Motor neuron (in vitro differentiated cells): Measurements from ENCODE around the gene C4orf51. TPM values are rescaled to one million over a fixed set of nuclear protein-coding genes. Genes with fewer than 3 reads are reported as not detected.
"Not testable (repeated sequence)": the region's sequence is repeated elsewhere in the genome, so short reads cannot be mapped to it uniquely, and the experiment has no call there.

Experiments
- ATAC-seq, 8 experiments: fragments of 200-7000 bp; cut with Tn5 transposase; replicated peaks in 6 of 8; 2 replicates each; pipeline ENCODE4 v1.8.0; 2021; ENCODE audit warnings: mild to moderate bottlenecking in 8 of 8, moderate library complexity in 8 of 8
- H3K27ac ChIP-seq, 2 donors: fragments of 250-450 bp; sonication (Bioruptor Pico); 2 replicates each; pipeline ENCODE4 v1.9.0; 2021; ENCODE audit warnings: antibody characterized with exemption in 2 of 2, mild to moderate bottlenecking in 2 of 2, moderate library complexity in 1 of 2
- H3K4me1 ChIP-seq, 2 donors: fragments of 250-450 bp; sonication (Bioruptor Pico); replicated peaks in 1 of 2; 2 replicates each; pipeline ENCODE4 v1.6.1; 2021; ENCODE audit warnings: antibody characterized with exemption in 2 of 2, mild to moderate bottlenecking in 2 of 2, moderate library complexity in 1 of 2
- H3K4me3 ChIP-seq, 5 donors: fragments of 250-450 bp; sonication (Bioruptor Pico); 2 replicates each; pipeline ENCODE4 v1.9.0; 2021; ENCODE audit warnings: antibody characterized with exemption in 5 of 5, mild to moderate bottlenecking in 5 of 5, moderate library complexity in 4 of 5
- WGBS, 10 experiments: fragments of 450-650 bp; shearing (Covaris generic); methylation state at CpG; one replicate each; pipeline ENCODE4 v1.0.0; 2022; 5-methylcytosine and 5-hydroxymethylcytosine counted together
- in situ Hi-C, 9 experiments: fragments of 400-800 bp; cut with MboI; loops; one replicate each; pipeline ENCODE4 v1.15.0; 2021; ENCODE audit warnings: low sequenced_read_pairs in 9 of 9, low pct_unique_long_range_greater_than_20kb in 2 of 9; ENCODE audit not compliant: unreplicated experiment in 9 of 9
- total RNA-seq, 8 experiments: library from RNA; unstranded; fragments of 300-600 nt; gene quantifications; 2 replicates each; pipeline versions ENCODE4 v1.2.3 to v1.2.4, GENCODE V29; 2022

The C4orf51 gene
- total RNA-seq, 8 experiments from 2014 or later: not detected

DNA sequence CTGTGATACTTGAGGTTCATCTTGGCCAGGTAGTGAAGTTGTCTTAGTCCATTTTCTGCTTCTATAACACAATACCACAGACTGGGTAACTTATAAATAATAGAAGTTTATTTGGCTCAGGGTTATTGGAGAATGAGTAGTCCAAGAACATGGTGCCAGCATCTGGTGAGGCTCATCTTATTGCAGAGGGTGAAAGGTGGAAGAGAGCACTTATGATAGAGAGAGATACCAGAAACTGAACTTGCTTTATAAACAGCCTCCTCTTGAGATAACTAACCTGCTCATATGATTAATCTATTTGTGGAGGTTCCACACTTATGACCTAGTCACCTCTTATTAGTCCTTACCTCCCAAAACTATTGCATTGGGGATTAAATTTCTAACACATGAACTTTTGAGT is 1.6 kb downstream of the C4orf51 start:
- Histone ChIP-seq H3K4me3 (no peak overlapping the region), H3K4me1 (peaks cover 0 to 8% of the 10 kb centered on the region in 2 donors), H3K27ac (no peak overlapping the region)
- no peak for ATAC-seq
- in situ Hi-C loops: no loop called here

DNA sequence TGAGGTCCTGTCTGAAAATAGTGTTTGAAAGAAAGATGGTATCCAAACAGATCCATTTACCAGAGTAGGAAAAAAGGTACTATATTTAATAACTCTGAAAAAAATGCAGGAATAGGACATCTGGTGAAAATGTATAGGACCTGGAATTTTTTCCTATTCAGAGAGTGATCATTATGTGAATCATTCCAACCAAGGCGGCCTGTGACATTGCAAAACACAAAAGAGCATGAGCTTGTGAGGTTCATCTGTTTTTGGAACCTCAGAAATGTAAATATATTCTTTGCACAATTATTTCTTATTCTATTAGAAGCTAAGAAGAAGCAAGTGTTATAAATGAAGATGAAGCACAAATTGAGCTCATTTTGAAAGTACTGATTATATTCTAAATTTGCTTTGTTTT is 2.0 kb downstream of the C4orf51 start:
- in situ Hi-C loops: no loop called here
- no peak overlapping the region for H3K4me3 ChIP-seq
- no peak overlapping the region for H3K27ac ChIP-seq
- peaks cover 0 to 8% of the 10 kb centered on the region in 2 donors for H3K4me1 ChIP-seq
- WGBS, 10 experiments: 33 to 100% (median 60%) methylated on average over 1 of the region's 1 CpG; no CpG with 5 or more reads in 4 of the 10 experiments
- ATAC-seq: no peak

DNA sequence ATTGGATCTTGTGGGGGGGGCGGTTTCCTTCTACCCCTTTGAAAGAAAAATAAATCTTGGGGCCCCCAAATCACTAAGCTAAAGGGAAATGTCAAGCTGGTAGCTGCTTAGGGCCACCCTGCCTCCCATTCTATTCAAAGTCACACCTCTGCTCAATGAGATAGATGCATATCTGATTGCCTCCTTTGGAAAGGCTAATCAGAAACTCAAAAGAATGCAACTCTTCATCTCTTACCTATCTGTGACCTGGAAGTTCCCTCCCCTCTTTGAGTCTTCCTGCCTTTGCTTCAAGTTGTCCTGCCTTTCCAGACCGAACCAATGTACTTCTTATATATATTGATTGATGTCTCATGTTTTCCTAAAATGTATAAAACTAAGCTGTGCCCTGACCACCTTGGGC is 7.0 kb downstream of the C4orf51 start:
- H3K4me3 ChIP-seq: no peak overlapping the region
- in situ Hi-C loops: no loop called here
- ATAC-seq: no peak
- WGBS, 10 experiments: 39 to 91% (median 86%) methylated on average over 1 to 2 of the region's 2 CpGs; no CpG with 5 or more reads in 7 of the 10 experiments
- H3K4me1 ChIP-seq: no peaks in the 10 kb centered on the region
- no peak overlapping the region for H3K27ac ChIP-seq

DNA sequence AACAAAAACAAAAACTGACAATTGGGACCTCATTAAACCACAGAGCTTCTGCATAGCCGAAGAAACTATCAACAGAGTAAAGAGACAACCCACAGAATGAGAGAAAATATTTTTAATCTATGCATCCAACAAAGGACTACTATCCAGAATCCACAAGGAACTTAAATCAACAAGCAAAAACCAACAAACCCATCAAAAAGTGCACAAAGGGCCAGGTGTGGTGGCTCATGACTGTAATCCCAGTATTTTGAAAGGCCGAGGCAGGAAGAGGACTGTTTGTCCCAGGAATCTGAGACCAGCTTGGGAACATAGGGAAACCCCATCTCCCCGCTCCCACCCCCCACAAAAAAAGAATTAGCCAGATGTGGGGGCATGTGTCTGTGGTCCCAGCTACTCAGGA is 10.7 kb downstream of the C4orf51 start:
- no peak overlapping the region for H3K27ac ChIP-seq
- WGBS, 10 experiments: 67 to 100% (median 92%) methylated on average over 1 to 3 of the region's 3 CpGs; no CpG with 5 or more reads in 2 of the 10 experiments
- H3K4me1 ChIP-seq: no peaks in the 10 kb centered on the region
- ATAC-seq: no peak
- in situ Hi-C loops: no loop called here
- H3K4me3 ChIP-seq: no peak overlapping the region

DNA sequence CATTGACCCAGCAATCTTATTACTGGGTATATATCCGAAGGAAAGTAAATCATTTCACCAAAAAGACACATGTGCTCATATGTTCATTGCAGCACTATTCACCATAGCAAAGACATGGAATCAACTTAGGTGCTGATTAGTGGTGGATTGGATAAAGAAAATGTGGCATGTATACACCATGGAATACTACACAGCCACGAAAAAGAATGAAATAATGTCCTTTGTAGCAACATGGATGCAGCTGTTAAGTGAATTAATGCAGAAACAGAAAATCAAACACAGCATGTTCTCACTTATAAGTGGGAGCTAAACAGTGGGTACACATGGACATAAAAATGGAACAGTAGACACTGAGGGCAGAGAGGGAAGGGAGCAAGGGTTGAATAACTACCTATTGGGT is 11.5 kb downstream of the C4orf51 start:
- ATAC-seq, in situ Hi-C loops: not testable (repeated sequence)
- 17 to 100% (median 79%) methylated on average over 1 to 2 of the region's 2 CpGs for WGBS, 10 experiments

DNA sequence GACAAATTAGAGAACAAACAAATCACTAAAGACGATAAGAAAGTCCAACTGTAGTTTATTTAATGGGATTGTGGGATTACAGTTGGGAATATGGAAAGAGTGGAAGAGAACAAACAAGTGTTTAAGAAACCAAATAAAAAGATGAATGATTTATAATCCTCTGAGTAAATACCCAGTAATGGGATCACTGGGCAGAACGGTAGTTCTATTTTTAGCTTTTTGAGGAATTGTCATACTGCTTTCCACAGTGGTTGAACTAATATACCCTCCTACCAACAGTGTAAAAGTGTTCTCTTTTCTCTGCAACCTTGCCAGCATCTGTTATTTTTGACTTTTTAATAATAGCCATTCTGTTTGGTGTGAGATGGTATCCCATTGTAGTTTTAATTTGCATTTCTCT is 15.0 kb downstream of the C4orf51 start:
- no peak for ATAC-seq
- in situ Hi-C loops: no loop called here
- H3K4me1 ChIP-seq: no peaks in the 10 kb centered on the region
- no peak overlapping the region for H3K4me3 ChIP-seq
- 0 to 90% (median 65%) methylated on average over 1 to 2 of the region's 2 CpGs for WGBS, 10 experiments
- no peak overlapping the region for H3K27ac ChIP-seq

More for the DNA sequence above, 11.5 kb downstream of the C4orf51 start:
- not testable (repeated sequence) for H3K4me1 ChIP-seq, H3K27ac ChIP-seq, H3K4me3 ChIP-seq

DNA sequence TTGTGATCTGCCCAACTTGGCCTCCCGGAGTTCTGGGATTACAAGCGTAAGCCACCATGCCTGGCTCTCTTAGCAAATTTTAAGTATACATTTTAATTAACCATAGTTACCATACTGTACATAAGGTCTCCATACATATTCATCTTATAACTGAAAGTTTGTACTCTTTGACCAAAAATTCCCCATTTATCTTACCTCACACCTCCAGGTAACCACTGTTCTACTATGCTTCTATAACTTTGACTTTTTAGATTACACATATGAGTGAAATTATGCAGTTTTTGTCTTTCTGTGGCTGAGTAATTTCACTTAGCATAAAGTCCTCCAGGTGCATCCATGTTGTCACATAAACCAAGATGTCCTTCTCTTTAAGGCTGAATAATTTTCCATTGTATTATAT is 17.4 kb downstream of the C4orf51 start:
- Histone ChIP-seq H3K4me1 (no peaks in the 10 kb centered on the region), H3K4me3 (no peak overlapping the region), H3K27ac (no peak overlapping the region)
- WGBS, 10 experiments: 82 to 100% (median 100%) methylated on average over 1 to 2 of the region's 2 CpGs; no CpG with 5 or more reads in 3 of the 10 experiments
- in situ Hi-C loops: no loop called here
- no peak for ATAC-seq

DNA sequence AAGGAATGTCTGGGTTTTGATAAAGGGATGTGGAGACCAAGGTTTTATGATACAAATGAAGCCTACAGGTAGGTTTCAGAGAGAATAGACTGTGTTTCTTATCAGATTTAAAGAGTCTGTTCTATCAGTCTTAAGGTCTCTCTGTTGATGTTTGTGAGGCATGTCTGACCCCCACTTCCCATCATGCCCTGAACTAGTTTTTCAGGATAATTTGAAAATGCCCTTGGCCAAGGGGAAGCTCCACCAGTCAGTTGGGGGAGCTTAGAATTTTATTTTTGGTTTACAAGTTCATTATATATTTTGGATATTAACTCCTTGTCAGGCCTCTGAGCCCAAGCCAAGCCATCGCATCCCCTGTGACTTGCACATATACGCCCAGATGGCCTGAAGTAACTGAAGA is 18.6 kb downstream of the C4orf51 start:
- no peak overlapping the region for H3K27ac ChIP-seq
- in situ Hi-C loops: no loop called here
- no peak overlapping the region for H3K4me3 ChIP-seq
- no peak for ATAC-seq
- no CpG with 5 or more reads among the region's 2 CpGs for WGBS, 10 experiments
- no peaks in the 10 kb centered on the region for H3K4me1 ChIP-seq

DNA sequence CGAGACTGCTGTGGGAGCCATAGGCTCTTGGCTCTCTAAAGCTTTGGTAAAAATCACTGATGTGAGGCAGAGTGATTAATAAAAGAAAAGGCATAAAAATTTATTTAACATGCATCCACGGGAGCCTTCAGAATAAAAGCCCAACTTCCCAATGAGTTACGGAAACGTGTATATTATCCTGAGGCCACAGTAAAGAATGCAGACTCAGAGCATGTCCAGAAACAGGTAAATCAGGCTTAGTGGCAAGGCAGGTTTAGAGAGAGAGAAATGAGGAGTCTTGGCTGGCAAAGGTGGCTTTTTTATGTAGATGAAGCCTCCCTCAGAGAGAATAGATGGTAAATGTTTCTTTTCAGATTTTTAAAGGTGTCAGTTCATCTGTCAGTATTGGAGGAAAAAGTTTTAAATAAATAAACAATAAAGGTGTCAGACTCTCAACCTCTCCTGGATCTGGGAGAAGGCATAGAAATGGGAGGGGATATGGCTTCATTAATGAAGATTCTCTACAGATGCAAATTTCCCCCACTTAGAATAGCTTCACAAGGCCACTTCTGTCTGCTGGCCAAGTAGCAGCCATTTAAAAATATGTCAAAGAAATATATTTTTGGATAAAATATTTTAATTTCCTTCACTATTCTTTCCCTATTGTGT is 24.0 kb downstream of the C4orf51 start:
- Histone ChIP-seq H3K4me3 (no peak overlapping the region), H3K27ac (no peak overlapping the region), H3K4me1 (no peaks in the 10 kb centered on the region)
- in situ Hi-C loops: no loop called here
- ATAC-seq: no peak
- 21 to 66% (median 58%) methylated on average over 2 to 4 of the region's 4 CpGs; no CpG with 5 or more reads in 1 of the 10 experiments for WGBS, 10 experiments

DNA sequence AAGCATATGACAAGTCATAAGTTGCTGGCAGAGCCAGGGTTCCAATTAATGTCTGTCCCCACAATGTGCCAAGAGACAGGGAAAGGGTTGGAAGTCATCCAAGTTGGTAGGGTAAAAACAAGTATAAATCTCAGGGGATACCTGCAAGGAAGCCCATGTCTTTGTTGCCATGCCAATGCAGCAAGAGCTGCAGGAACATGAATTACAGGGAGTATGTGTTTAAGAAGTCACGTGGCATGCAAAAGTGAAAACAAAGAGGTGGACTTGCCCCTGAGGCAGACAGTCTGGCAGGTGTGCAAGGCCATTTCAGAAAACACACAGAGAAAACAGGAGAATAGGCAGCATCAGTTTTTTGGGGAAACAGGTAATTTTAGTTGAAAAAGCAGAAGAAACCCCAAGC is 29.4 kb downstream of the C4orf51 start:
- in situ Hi-C loops: no loop called here
- Histone ChIP-seq H3K27ac (no peak overlapping the region), H3K4me3 (no peak overlapping the region), H3K4me1 (no peaks in the 10 kb centered on the region)
- 67 to 86% (median 79%) methylated on average over 1 of the region's 1 CpG; no CpG with 5 or more reads in 6 of the 10 experiments for WGBS, 10 experiments
- ATAC-seq: no peak

DNA sequence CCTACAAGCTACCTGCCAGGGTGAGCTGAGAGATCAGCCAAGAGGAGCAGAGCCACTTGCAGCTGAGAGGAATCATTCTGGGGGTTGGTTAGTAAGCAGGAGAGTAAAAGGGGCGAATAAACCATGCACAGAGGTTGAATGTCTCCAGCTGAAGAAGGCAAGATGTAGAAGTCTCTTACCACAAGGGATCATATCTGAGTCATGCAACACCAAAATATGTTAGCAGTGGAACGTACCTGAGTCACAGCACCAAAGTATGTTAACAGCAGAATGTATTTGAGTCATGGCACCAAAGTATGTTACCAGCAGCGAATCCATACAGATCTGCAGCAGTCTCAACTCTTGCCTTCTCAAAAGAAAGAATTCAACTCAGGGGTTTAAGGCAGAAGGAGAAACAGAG is 29.9 kb downstream of the C4orf51 start:
- no peak for ATAC-seq
- in situ Hi-C loops: no loop called here
- Histone ChIP-seq H3K4me1 (no peaks in the 10 kb centered on the region), H3K4me3 (no peak overlapping the region), H3K27ac (no peak overlapping the region)
- WGBS, 10 experiments: 7 to 94% (median 20%) methylated on average over 1 to 3 of the region's 3 CpGs; no CpG with 5 or more reads in 2 of the 10 experiments

DNA sequence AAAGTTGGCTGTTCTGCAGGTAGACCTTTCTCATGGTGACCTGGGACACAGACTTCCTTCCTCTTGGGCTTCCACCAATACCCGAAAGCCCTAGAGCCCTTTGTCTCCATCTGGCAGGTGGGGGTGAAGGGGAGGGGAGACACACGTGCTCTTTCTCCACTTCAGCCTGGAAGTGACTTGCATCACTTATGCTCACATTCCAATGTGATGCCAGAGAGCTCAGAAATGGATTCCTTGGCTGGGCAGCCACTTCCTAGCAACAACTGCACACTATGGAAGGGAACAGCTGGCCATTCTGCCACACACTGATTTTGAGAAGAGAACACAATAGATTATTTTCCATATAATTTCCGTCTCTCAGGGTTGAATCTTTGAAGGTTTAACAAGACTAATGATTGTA is 36.3 kb downstream of the C4orf51 start:
- in situ Hi-C loops: no loop called here
- no peak overlapping the region for H3K27ac ChIP-seq
- H3K4me3 ChIP-seq: no peak overlapping the region
- peaks cover 0 to 7% of the 10 kb centered on the region in 2 donors for H3K4me1 ChIP-seq
- ATAC-seq: peak in 7 of 8 experiments; percentile 34 to 99 (median 77)
- WGBS, 10 experiments: 20 to 100% (median 72%) methylated on average over 1 to 3 of the region's 3 CpGs; no CpG with 5 or more reads in 2 of the 10 experiments

DNA sequence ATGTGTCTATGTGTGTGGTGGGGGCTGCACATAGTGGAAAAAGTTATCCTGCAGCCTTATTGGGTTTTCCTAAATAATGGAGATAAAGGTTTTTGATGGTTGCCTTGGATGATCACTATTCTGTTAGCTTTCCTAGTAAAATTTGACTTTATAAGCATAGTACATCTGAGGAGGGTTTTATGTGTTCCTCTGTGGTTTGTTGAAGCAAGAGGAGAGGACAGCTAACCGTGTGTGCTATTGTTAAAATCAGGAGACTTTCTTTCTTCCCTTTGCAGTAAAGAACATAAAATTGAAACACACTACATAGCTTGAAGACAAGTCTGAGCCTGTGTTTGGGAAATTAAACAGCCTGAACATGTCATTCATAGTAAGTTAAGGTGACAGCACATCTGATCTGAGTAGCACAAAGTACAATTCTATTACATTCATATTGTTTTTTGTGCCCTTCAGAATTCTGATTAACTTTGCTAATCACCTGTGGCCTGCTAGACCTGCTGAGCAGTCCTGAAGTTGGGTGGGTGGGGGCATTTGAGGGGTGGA is 36.8 kb downstream of the C4orf51 start:
- no peak overlapping the region for H3K4me3 ChIP-seq
- 0 to 100% (median 80%) methylated on average over 1 of the region's 1 CpG; no CpG with 5 or more reads in 2 of the 10 experiments for WGBS, 10 experiments
- peak in 1 of 8 experiments; percentile 33 for ATAC-seq
- H3K4me1 ChIP-seq: peaks cover 0 to 7% of the 10 kb centered on the region in 2 donors
- H3K27ac ChIP-seq: no peak overlapping the region
- in situ Hi-C loops: no loop called here
